Peyer's patch (tissue), 4 donors: Measurements from ENCODE around the gene EYA4. TPM values are rescaled to one million over a fixed set of nuclear protein-coding genes. Genes with fewer than 3 reads are reported as not detected.

ENCODE experiments used
- DNase-seq, 3 donors: peaks; one replicate each; pipeline ENCODE4 v3.0.0-alpha.2; 2017 to 2019
- H3K27ac ChIP-seq, 4 donors: fragments of 200-600 bp; sonication (generic); one replicate each; pipeline ENCODE4 v1.5.1; 2016 to 2019
- H3K27me3 ChIP-seq, 2 donors: fragments of 200-600 bp; sonication (generic); one replicate each; pipeline ENCODE4 v1.5.1; 2019
- H3K36me3 ChIP-seq, 3 donors: fragments of 200-600 bp; sonication (generic); one replicate each; pipeline ENCODE4 v1.5.1; 2016 to 2019
- H3K4me1 ChIP-seq, 4 donors: fragments of 200-600 bp; sonication (generic); one replicate each; pipeline ENCODE4 v1.5.1; 2016 to 2019
- H3K4me3 ChIP-seq, 4 donors: fragments of 200-600 bp; sonication (generic); 1 replicate in 3 of 4; 2 replicates in 1 of 4; pipeline ENCODE4 v1.5.1; 2016 to 2019; ENCODE audit warnings: mild to moderate bottlenecking in 1 of 4
- H3K9me3 ChIP-seq, 4 donors: fragments of 200-600 bp; sonication (generic); one replicate each; pipeline ENCODE4 v1.5.1; 2016 to 2019; ENCODE audit warnings: mild to moderate bottlenecking in 1 of 4
- POLR2A ChIP-seq, 2 donors: fragments of 450-650 bp; IDR thresholded peaks; one replicate each; pipeline ENCODE4 v1.5.1; 2017; ENCODE audit warnings: antibody characterized with exemption in 2 of 2, mild to moderate bottlenecking in 2 of 2, moderate library complexity in 2 of 2
- total RNA-seq, 4 donors: library from RNA; depleted of rRNA; stranded (reverse); fragments of >200 nt; gene quantifications; one replicate each; pipeline ENCODE4 v1.1.0, GENCODE V29; 2016
- TF ChIP-seq, protein P1 (sequence below), 6 experiments: fragments of 450-650 bp in 4 of 6; fragments of 200-600 bp in 2 of 6; sonication (generic) in 1 of 6; IDR thresholded peaks; one replicate each; pipeline ENCODE4 v1.5.1; 2017 to 2019; ENCODE audit warnings: antibody characterized with exemption in 6 of 6, mild to moderate bottlenecking in 3 of 6, moderate library complexity in 1 of 6

Gene EYA4
- total RNA-seq, 4 donors from 2014 or later: 0.19 to 3.3 (median 1.3) TPM; not detected in 1

DNA sequence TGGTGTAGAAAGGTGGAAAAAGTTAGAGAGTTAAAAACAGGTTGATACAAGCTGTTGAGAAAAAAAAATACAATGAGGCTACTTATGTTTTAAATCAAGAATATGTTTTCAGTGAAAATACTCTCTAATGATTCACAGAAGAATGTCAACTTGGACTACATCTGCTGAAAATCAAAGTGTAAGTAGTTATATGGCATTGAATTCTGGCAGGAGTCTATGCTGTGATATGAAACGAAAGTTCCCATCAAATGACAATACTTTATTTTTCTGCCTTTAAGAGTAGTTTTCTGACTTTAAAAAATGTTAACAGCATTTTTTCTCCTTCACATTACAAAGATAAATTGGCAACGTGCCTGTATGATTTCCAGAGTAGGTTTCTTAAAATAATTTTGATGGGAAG lies 158.3 kb downstream of the EYA4 start:
- Histone ChIP-seq H3K27me3 (no peaks in the 10 kb centered on the region), H3K4me1 (no peaks in the 10 kb centered on the region)

DNA sequence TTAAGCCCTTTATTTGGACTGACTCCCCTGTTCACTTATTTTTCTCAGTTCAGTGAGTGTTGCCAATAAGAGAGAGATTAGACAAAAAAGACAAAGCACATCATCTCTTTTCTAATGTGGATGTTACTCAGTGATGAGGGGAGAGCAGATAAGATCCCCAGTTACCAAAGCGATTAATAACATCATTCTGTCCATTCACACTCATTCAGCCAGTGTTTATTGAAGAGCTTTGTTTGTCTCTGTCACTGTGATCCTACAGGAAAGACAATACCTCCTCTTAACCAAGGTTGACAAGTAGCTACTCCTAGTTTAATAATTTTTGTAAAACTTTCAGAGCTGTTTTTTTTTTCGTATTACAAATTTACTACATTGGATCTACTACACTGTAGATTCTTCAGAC lies 163.0 kb downstream of the EYA4 start:
- TF ChIP-seq, protein P1, sequence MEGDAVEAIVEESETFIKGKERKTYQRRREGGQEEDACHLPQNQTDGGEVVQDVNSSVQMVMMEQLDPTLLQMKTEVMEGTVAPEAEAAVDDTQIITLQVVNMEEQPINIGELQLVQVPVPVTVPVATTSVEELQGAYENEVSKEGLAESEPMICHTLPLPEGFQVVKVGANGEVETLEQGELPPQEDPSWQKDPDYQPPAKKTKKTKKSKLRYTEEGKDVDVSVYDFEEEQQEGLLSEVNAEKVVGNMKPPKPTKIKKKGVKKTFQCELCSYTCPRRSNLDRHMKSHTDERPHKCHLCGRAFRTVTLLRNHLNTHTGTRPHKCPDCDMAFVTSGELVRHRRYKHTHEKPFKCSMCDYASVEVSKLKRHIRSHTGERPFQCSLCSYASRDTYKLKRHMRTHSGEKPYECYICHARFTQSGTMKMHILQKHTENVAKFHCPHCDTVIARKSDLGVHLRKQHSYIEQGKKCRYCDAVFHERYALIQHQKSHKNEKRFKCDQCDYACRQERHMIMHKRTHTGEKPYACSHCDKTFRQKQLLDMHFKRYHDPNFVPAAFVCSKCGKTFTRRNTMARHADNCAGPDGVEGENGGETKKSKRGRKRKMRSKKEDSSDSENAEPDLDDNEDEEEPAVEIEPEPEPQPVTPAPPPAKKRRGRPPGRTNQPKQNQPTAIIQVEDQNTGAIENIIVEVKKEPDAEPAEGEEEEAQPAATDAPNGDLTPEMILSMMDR (IDR thresholded peaks at IDR 0.05): no peak
- no peak for TF ChIP-seq POLR2A (IDR thresholded peaks at IDR 0.05)
- no peak overlapping the region for H3K4me3 ChIP-seq
- no peaks in the 10 kb centered on the region for H3K4me1 ChIP-seq
- no peaks in the 10 kb centered on the region for H3K9me3 ChIP-seq
- H3K36me3 ChIP-seq: no peaks in the 10 kb centered on the region
- DNase-seq: no peak
- H3K27me3 ChIP-seq: no peaks in the 10 kb centered on the region
- no peak overlapping the region for H3K27ac ChIP-seq

More for the DNA sequence above, 158.3 kb downstream of the EYA4 start:
- Histone ChIP-seq H3K4me3 (no peak overlapping the region), H3K27ac (no peak overlapping the region), H3K36me3 (no peaks in the 10 kb centered on the region), H3K9me3 (no peaks in the 10 kb centered on the region)
- no peak for TF ChIP-seq POLR2A (IDR thresholded peaks at IDR 0.05)
- TF ChIP-seq, protein P1 (IDR thresholded peaks at IDR 0.05): no peak
- DNase-seq: no peak

DNA sequence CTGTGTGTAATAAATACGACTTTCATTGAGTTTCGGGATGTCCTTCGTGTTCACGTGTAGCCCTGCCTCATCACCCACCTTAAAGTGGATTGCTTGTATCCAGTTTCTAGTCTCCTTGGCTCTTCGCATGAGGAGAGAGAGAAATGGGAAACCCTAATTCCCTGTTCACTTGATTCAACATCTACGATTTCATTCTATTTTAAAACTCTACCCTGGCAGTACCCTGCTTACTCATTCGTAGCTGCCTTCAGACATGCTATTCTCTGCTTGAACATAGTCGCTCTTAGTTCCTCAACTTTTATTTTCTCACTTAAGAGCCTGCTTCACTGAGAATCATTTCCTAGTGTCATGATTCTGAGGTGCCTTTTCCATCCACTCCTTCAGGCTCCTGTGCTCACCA lies 163.6 kb downstream of the EYA4 start:
- Histone ChIP-seq H3K4me3 (no peak overlapping the region), H3K4me1 (no peaks in the 10 kb centered on the region), H3K27ac (no peak overlapping the region), H3K9me3 (no peaks in the 10 kb centered on the region), H3K27me3 (no peaks in the 10 kb centered on the region), H3K36me3 (no peaks in the 10 kb centered on the region)
- DNase-seq: no peak
- TF ChIP-seq, protein P1 (IDR thresholded peaks at IDR 0.05): no peak
- TF ChIP-seq POLR2A (IDR thresholded peaks at IDR 0.05): no peak

DNA sequence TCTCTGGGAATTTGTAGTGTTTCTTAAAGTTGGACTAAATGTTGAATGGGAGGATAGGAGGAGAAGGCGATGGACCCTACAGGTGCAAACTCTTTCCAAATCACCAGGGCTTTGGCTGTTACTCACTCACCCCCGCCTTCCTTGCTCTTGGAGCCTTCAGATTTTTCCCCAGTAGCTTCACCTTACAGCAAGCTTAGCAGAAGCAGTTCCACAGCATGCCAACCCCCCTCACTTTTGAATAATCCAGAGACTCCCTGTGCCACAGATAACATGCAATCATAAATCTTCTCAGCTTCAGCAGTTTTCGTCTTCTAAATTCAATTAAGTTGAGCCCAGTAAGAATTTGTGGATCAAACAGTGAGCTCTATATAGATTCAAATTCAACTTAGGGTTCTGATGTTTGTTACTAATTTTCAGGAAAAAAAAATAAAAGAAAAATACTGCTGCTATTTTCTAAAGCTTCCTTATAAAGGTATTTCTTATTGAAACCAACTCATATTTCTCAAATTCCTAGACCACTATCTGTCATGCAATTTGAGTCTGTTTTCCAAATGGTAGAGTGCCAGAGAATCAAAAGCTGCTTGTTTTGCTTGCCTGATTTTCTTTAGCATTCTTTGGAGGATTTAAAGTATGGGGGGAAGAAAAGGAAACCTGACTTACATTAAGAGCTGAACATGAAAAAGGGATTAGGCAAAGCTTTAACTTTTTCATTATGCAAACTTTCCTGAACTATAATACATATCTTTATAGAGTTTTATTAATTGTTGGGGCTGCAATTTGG lies 166.4 kb downstream of the EYA4 start:
- H3K4me3 ChIP-seq: no peak overlapping the region
- no peak for DNase-seq
- H3K27me3 ChIP-seq: no peaks in the 10 kb centered on the region
- H3K27ac ChIP-seq: no peak overlapping the region
- H3K9me3 ChIP-seq: no peaks in the 10 kb centered on the region
- no peaks in the 10 kb centered on the region for H3K36me3 ChIP-seq
- no peaks in the 10 kb centered on the region for H3K4me1 ChIP-seq
- no peak for TF ChIP-seq POLR2A (IDR thresholded peaks at IDR 0.05)
- TF ChIP-seq, protein P1 (IDR thresholded peaks at IDR 0.05): no peak

DNA sequence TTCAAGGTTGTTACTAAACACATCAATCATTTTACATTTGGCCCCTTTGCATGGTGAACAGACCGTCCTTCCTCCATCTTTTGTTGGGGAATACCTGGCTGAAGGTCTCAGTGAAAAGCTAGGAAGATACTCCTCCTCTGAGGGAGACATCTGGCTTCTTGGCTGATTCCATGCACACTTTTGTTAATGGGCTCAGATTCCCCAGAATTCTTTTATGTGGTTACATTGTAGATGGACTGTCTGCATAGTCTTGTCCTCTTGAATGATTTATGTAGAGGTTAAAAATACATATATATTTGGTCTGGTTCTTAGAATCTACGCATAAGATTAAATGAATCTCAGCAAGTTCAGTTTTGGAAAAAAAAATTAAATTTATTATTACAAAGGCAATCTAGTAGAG lies 167.0 kb downstream of the EYA4 start:
- H3K4me1 ChIP-seq: no peaks in the 10 kb centered on the region

More for the DNA sequence above, 167.0 kb downstream of the EYA4 start:
- no peak for TF ChIP-seq POLR2A (IDR thresholded peaks at IDR 0.05)
- TF ChIP-seq, protein P1 (IDR thresholded peaks at IDR 0.05): no peak
- H3K36me3 ChIP-seq: no peaks in the 10 kb centered on the region
- no peak for DNase-seq
- H3K27me3 ChIP-seq: no peaks in the 10 kb centered on the region
- H3K4me3 ChIP-seq: no peak overlapping the region
- H3K27ac ChIP-seq: no peak overlapping the region
- no peaks in the 10 kb centered on the region for H3K9me3 ChIP-seq
